HEK293 (cell line): Measurements from ENCODE around the gene SNX5.

Experiments
- CTCF ChIA-PET: fragments of 350-600 bp; formaldehyde crosslinking; extraction: SDS; loops from one replicate; lab custom pipeline; 2021; ENCODE audit warnings: antibody characterized with exemption; lab: Yijun Ruan, JAX
- POLR2A ChIA-PET: fragments of 300-600 bp; formaldehyde crosslinking; extraction: SDS; loops from one replicate; lab custom pipeline; 2020; ENCODE audit warnings: antibody characterized with exemption, inconsistent platforms; lab: Yijun Ruan, JAX
- H3K27ac ChIP-seq: fragments of 200-500 bp; sonication (Bioruptor generic); 2 replicates; pipeline ENCODE4 v1.5.1; 2014; ENCODE audit warnings: low read depth, low read length, control low read depth, inconsistent platforms; ENCODE audit errors: extremely low read depth
- H3K36me3 ChIP-seq, 2 experiments: fragments of 200-500 bp in 1 of 2; sonication (Bioruptor generic) in 1 of 2; 1 replicate in 1 of 2; 2 replicates in 1 of 2; pipeline ENCODE4 v1.5.1; 2014 to 2017; ENCODE audit warnings: inconsistent platforms in 2 of 2, low read length in 2 of 2; ENCODE audit not compliant: control insufficient read depth in 2 of 2, insufficient read depth in 1 of 2
- H3K4me1 ChIP-seq: fragments of 200-500 bp; sonication (Bioruptor generic); 2 replicates; pipeline ENCODE4 v1.5.1; 2014; ENCODE audit warnings: mild to moderate bottlenecking, low read length, inconsistent platforms; ENCODE audit not compliant: control insufficient read depth, insufficient read depth
- H3K4me3 ChIP-seq: 2 replicates; pipeline ENCODE4 v1.5.1; 2011; ENCODE audit warnings: low read depth, mild to moderate bottlenecking, control low read depth, low read length, moderate library complexity
- H3K9me3 ChIP-seq: fragments of 200-500 bp; sonication (Bioruptor generic); 2 replicates; pipeline ENCODE4 v1.5.1; 2014; ENCODE audit warnings: low read depth, low read length, inconsistent platforms; ENCODE audit not compliant: control insufficient read depth, insufficient read depth
- BCL11A ChIP-seq: fragments of 450-650 bp; formaldehyde crosslinking; IDR thresholded peaks from 2 replicates; pipeline ENCODE4 v1.5.1; 2016; ENCODE audit warnings: low read depth, missing biosample characterization, missing genetic modification characterization
- EGR2 ChIP-seq: fragments of 450-650 bp; formaldehyde crosslinking; IDR thresholded peaks from 2 replicates; pipeline ENCODE4 v1.5.1; 2016; ENCODE audit warnings: low read depth, missing biosample characterization, missing genetic modification characterization
- KLF10 ChIP-seq: fragments of 450-650 bp; IDR thresholded peaks from 2 replicates; pipeline ENCODE4 v1.5.1; 2018; ENCODE audit warnings: missing biosample characterization, mild to moderate bottlenecking, missing genetic modification characterization
- ZIC2 ChIP-seq: fragments of 450-650 bp; formaldehyde crosslinking; IDR thresholded peaks from 2 replicates; pipeline ENCODE4 v1.5.1; 2016; ENCODE audit warnings: missing biosample characterization, missing genetic modification characterization
- ZNF10 ChIP-seq: fragments of 450-650 bp; formaldehyde crosslinking; IDR thresholded peaks from 2 replicates; pipeline ENCODE4 v1.5.1; 2017; ENCODE audit warnings: missing biosample characterization, missing genetic modification characterization
- ZNF133 ChIP-seq: fragments of 450-650 bp; formaldehyde crosslinking; IDR thresholded peaks from 2 replicates; pipeline ENCODE4 v1.5.1; 2016; ENCODE audit warnings: missing biosample characterization, missing genetic modification characterization
- ZNF140 ChIP-seq: fragments of 450-650 bp; formaldehyde crosslinking; IDR thresholded peaks from 2 replicates; pipeline ENCODE4 v1.5.1; 2016; ENCODE audit warnings: missing biosample characterization, missing genetic modification characterization
- ZNF19 ChIP-seq: fragments of 450-650 bp; formaldehyde crosslinking; IDR thresholded peaks from 2 replicates; pipeline ENCODE4; 2016; ENCODE audit warnings: missing biosample characterization, missing genetic modification characterization, low read depth
- ZNF394 ChIP-seq: fragments of 450-650 bp; formaldehyde crosslinking; IDR thresholded peaks from 2 replicates; pipeline ENCODE4 v1.5.1; 2016; ENCODE audit warnings: missing biosample characterization, missing genetic modification characterization, mild to moderate bottlenecking, moderate library complexity, borderline replicate concordance
- ZNF404 ChIP-seq: fragments of 450-650 bp; formaldehyde crosslinking; IDR thresholded peaks from 2 replicates; pipeline ENCODE4 v1.5.1; 2017; ENCODE audit warnings: missing biosample characterization, missing genetic modification characterization
- ZNF521 ChIP-seq: fragments of 450-650 bp; formaldehyde crosslinking; IDR thresholded peaks from 2 replicates; pipeline ENCODE4 v1.5.1; 2017; ENCODE audit warnings: missing biosample characterization, mild to moderate bottlenecking, missing genetic modification characterization
- ZNF549 ChIP-seq: fragments of 450-650 bp; IDR thresholded peaks from 2 replicates; pipeline ENCODE4 v1.5.1; 2018; ENCODE audit warnings: missing biosample characterization, missing genetic modification characterization, mild to moderate bottlenecking, inconsistent platforms, moderate library complexity
- ZNF654 ChIP-seq: fragments of 450-650 bp; formaldehyde crosslinking; IDR thresholded peaks from 2 replicates; pipeline ENCODE4 v1.5.1; 2016; ENCODE audit warnings: low read depth, missing biosample characterization, missing genetic modification characterization
- ZNF701 ChIP-seq: fragments of 450-650 bp; formaldehyde crosslinking; IDR thresholded peaks from 2 replicates; pipeline ENCODE4 v1.5.1; 2016; ENCODE audit warnings: missing biosample characterization, missing genetic modification characterization
- ZNF747 ChIP-seq: fragments of 450-650 bp; formaldehyde crosslinking; IDR thresholded peaks from 2 replicates; pipeline ENCODE4 v1.5.1; 2016; ENCODE audit warnings: missing biosample characterization, missing genetic modification characterization
- ZXDB ChIP-seq: fragments of 450-650 bp; formaldehyde crosslinking; IDR thresholded peaks from 2 replicates; pipeline ENCODE4 v1.5.1; 2016; ENCODE audit warnings: missing biosample characterization, missing genetic modification characterization
- TF ChIP-seq, protein P1 (sequence below): fragments of 450-650 bp; formaldehyde crosslinking; IDR thresholded peaks from 2 replicates; pipeline ENCODE4 v1.5.0; 2017; ENCODE audit warnings: missing biosample characterization, missing genetic modification characterization, borderline replicate concordance
- TF ChIP-seq, protein P2 (sequence below): fragments of 450-650 bp; formaldehyde crosslinking; IDR thresholded peaks from 2 replicates; pipeline ENCODE4 v1.5.1; 2016; ENCODE audit warnings: missing biosample characterization, missing genetic modification characterization
- TF ChIP-seq, protein P3 (sequence below): fragments of 450-650 bp; formaldehyde crosslinking; IDR thresholded peaks from 2 replicates; pipeline ENCODE4 v1.5.1; 2016; ENCODE audit warnings: missing biosample characterization, missing genetic modification characterization

The SNX5 gene

DNA sequence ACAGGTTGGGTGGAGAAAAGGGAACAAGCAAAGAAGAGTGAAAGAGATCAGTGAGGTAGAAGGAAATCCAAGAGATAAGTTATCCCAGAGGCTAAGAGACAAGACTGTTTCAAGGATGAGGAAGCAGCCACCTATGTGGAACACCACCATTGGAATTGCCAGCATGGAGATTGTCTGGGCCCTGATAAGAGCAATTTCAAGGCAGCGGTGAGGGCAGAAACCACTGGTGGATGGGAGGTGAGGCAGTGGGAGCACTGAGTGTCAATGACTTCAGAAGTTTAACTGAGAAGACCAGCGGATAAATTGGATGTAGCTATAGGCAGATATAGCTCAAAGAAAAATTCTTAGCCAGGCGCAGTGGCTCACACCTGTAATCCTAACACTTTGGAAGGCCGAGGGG, 56.7 kb downstream of the SNX5 start:
- no peaks in the 10 kb centered on the region; a peak in 1 of 3 replicates for H3K36me3 ChIP-seq
- no peak overlapping the region for H3K4me3 ChIP-seq
- H3K9me3 ChIP-seq: no peaks in the 10 kb centered on the region
- no peaks in the 10 kb centered on the region for H3K4me1 ChIP-seq
- no peak overlapping the region for H3K27ac ChIP-seq
- ChIA-PET POLR2A (interaction anchor here (0.7 kb wide), 1 partner anchor 52 kb away, joined by 3 read pairs; no protein-coding TSS in a partner anchor), CTCF (no interaction called here)
- TF ChIP-seq BCL11A (no peak), KLF10 (no peak), ZNF549 (no peak)
- TF ChIP-seq, protein P1, sequence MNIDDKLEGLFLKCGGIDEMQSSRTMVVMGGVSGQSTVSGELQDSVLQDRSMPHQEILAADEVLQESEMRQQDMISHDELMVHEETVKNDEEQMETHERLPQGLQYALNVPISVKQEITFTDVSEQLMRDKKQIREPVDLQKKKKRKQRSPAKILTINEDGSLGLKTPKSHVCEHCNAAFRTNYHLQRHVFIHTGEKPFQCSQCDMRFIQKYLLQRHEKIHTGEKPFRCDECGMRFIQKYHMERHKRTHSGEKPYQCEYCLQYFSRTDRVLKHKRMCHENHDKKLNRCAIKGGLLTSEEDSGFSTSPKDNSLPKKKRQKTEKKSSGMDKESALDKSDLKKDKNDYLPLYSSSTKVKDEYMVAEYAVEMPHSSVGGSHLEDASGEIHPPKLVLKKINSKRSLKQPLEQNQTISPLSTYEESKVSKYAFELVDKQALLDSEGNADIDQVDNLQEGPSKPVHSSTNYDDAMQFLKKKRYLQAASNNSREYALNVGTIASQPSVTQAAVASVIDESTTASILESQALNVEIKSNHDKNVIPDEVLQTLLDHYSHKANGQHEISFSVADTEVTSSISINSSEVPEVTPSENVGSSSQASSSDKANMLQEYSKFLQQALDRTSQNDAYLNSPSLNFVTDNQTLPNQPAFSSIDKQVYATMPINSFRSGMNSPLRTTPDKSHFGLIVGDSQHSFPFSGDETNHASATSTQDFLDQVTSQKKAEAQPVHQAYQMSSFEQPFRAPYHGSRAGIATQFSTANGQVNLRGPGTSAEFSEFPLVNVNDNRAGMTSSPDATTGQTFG (tag by site-specific recombination): no peak

DNA sequence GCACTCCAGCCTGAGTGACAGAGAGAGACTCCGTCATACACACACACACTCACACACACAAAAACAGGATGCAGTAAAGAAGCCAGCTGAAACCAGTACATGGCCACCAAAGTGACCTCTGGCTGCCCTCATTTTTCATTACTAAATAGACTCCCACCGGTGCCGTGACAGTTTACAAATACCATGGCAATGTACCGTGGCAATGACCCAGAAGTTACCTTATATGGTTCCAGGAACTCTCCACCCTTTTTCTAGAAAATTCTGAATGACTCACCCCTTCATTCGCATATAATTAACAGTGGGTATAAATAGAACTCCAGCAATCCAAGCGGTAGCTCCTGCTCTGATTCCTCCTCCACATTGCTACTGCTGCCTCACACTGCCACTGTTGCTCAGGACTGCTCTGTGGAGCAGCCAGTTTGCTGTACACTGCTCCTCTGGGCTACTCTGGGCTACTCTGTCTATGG, 57.7 kb downstream of the SNX5 start:
- ChIA-PET CTCF (interaction anchor here (1.0 kb wide), 1 partner anchor 11 kb away, joined by 4 read pairs; no protein-coding TSS in a partner anchor), POLR2A (no interaction called here)
- TF ChIP-seq ZNF404 (tag by site-specific recombination) (no peak), ZNF701 (tag by site-specific recombination) (no peak), ZNF521 (tag by site-specific recombination) (no peak), ZNF140 (tag by site-specific recombination) (no peak), ZNF394 (tag by site-specific recombination) (no peak), ZNF747 (tag by site-specific recombination) (no peak), ZNF654 (tag by site-specific recombination) (no peak), ZNF10 (tag by site-specific recombination) (no peak), ZIC2 (no peak), ZNF133 (tag by site-specific recombination) (no peak), EGR2 (no peak), ZXDB (tag by site-specific recombination) (no peak), ZNF19 (tag by site-specific recombination) (no peak)
- TF ChIP-seq, protein P2, sequence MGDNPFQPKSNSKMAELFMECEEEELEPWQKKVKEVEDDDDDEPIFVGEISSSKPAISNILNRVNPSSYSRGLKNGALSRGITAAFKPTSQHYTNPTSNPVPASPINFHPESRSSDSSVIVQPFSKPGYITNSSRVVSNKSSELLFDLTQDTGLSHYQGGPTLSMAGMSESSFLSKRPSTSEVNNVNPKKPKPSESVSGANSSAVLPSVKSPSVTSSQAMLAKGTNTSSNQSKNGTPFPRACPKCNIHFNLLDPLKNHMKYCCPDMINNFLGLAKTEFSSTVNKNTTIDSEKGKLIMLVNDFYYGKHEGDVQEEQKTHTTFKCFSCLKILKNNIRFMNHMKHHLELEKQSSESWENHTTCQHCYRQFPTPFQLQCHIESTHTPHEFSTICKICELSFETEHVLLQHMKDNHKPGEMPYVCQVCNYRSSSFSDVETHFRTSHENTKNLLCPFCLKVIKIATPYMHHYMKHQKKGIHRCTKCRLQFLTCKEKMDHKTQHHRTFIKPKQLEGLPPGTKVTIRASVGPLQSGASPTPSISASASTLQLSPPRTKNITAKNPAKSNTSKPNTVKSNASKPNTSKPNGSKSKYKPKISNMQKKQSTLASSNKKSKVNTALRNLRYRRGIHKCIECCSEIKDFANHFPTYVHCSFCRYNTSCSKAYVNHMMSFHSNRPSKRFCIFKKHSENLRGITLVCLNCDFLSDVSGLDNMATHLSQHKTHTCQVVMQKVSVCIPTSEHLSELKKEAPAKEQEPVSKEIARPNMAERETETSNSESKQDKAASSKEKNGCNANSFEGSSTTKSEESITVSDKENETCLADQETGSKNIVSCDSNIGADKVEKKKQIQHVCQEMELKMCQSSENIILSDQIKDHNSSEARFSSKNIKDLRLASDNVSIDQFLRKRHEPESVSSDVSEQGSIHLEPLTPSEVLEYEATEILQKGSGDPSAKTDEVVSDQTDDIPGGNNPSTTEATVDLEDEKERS: no peak
- TF ChIP-seq, protein P3, sequence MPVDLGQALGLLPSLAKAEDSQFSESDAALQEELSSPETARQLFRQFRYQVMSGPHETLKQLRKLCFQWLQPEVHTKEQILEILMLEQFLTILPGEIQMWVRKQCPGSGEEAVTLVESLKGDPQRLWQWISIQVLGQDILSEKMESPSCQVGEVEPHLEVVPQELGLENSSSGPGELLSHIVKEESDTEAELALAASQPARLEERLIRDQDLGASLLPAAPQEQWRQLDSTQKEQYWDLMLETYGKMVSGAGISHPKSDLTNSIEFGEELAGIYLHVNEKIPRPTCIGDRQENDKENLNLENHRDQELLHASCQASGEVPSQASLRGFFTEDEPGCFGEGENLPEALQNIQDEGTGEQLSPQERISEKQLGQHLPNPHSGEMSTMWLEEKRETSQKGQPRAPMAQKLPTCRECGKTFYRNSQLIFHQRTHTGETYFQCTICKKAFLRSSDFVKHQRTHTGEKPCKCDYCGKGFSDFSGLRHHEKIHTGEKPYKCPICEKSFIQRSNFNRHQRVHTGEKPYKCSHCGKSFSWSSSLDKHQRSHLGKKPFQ (tag by site-specific recombination): no peak

More for the DNA sequence above, 57.7 kb downstream of the SNX5 start:
- H3K4me3 ChIP-seq: no peak overlapping the region
- no peak overlapping the region for H3K27ac ChIP-seq
- H3K4me1 ChIP-seq: no peaks in the 10 kb centered on the region
- no peaks in the 10 kb centered on the region; a peak in 1 of 3 replicates for H3K36me3 ChIP-seq
- H3K9me3 ChIP-seq: no peaks in the 10 kb centered on the region
